HepG2 (cell line): ENCODE measurements around the gene TMBIM1. TPM values are rescaled to one million over a fixed set of nuclear protein-coding genes. Genes with fewer than 3 reads are reported as not detected.

Experiments
- ATAC-seq: fragments of 200-7000 bp; cut with Tn5 transposase; 3 replicates; pipeline ENCODE4 v1.9.1; 2020; ENCODE audit warnings: mild to moderate bottlenecking, moderate library complexity
- BruUV-seq: library from RNA; stranded (reverse); fragments of 400-500 nt; replicated peaks from 2 replicates; lab custom pipeline; 2021; lab: Mats Ljungman, UMichigan
- CTCF ChIA-PET: fragments of 300-600 bp; formaldehyde crosslinking; extraction: SDS; loops from one replicate; lab custom pipeline; 2021; ENCODE audit warnings: low total read pairs, inconsistent platforms, low intra/inter-chr PET ratio; lab: Yijun Ruan, JAX
- POLR2A ChIA-PET: fragments of 350-600 bp; sonication (Branson Sonifier 250); formaldehyde crosslinking; loops from one replicate; lab custom pipeline; 2020; ENCODE audit warnings: antibody characterized with exemption, inconsistent platforms; lab: Yijun Ruan, JAX
- DNase-seq: peaks from one replicate; pipeline ENCODE4 v3.0.0-alpha.2; 2015; ENCODE audit warnings: low spot score
- FAIRE-seq: peaks from 3 replicates; lab custom pipeline; 2011; peaks lifted over from hg19 to GRCh38; lab: Jason Lieb, UNC
- H2AFZ ChIP-seq: one replicate; pipeline ENCODE4 v1.6.1; 2011; ENCODE audit warnings: low read length, inconsistent platforms
- H3K27ac ChIP-seq: fragments of 300-600 bp; 3 replicates; pipeline ENCODE4 v1.8.0; 2011; ENCODE audit warnings: mixed run types, mild to moderate bottlenecking, mixed read lengths, low read length, inconsistent platforms; ENCODE audit not compliant: insufficient read depth; ENCODE audit errors: extremely low read length
- H3K27me3 ChIP-seq, 2 experiments: fragments of 200-600 bp in 1 of 2; 2 replicates in 1 of 2; 3 replicates in 1 of 2; pipeline versions ENCODE4 v1.6.0 to v1.8.0; 2011; ENCODE audit warnings: low read length in 2 of 2, mild to moderate bottlenecking in 2 of 2, moderate library complexity in 2 of 2, inconsistent platforms in 1 of 2; ENCODE audit not compliant: insufficient read depth in 2 of 2, control insufficient read depth in 1 of 2
- H3K36me3 ChIP-seq, 2 experiments: fragments of 200-600 bp in 1 of 2; replicated peaks in 1 of 2; 2 replicates in 1 of 2; 3 replicates in 1 of 2; pipeline versions ENCODE4 v1.5.1 to v1.8.0; 2011; ENCODE audit warnings: low read length in 2 of 2, inconsistent platforms in 1 of 2; ENCODE audit not compliant: insufficient read depth in 2 of 2, control insufficient read depth in 1 of 2
- H3K4me1 ChIP-seq: 2 replicates; pipeline ENCODE4 v1.5.1; 2012; ENCODE audit warnings: low read length, inconsistent platforms; ENCODE audit not compliant: insufficient read depth
- H3K4me2 ChIP-seq: 2 replicates; pipeline ENCODE4 v1.6.0; 2011; ENCODE audit warnings: low read depth, low read length, inconsistent platforms
- H3K4me3 ChIP-seq, 3 experiments: fragments of 200-600 bp in 1 of 3; sonication (generic), shearing (Covaris generic) in 1 of 3; replicated peaks in 1 of 3; 2 replicates each; pipeline ENCODE4 v1.5.1; 2011 to 2016; ENCODE audit warnings: low read length in 3 of 3, inconsistent platforms in 2 of 3, low read depth in 2 of 3, mild to moderate bottlenecking in 2 of 3, control low read depth in 1 of 3, mixed read lengths in 1 of 3; ENCODE audit not compliant: insufficient read depth in 1 of 3
- H3K79me2 ChIP-seq: one replicate; pipeline ENCODE4 v1.6.1; 2011; ENCODE audit warnings: low read length, inconsistent platforms; ENCODE audit not compliant: insufficient read depth
- H3K9ac ChIP-seq: 2 replicates; pipeline ENCODE4 v1.6.0; 2011; ENCODE audit warnings: mild to moderate bottlenecking, low read depth, low read length, inconsistent platforms; ENCODE audit not compliant: insufficient read depth
- H3K9me3 ChIP-seq: 2 replicates; pipeline ENCODE4 v1.5.1; 2012; ENCODE audit warnings: mild to moderate bottlenecking, low read length
- H4K20me1 ChIP-seq: 2 replicates; pipeline ENCODE4 v1.6.0; 2011; ENCODE audit warnings: inconsistent platforms, mild to moderate bottlenecking, low read length, moderate library complexity; ENCODE audit not compliant: insufficient read depth
- E2F5 ChIP-seq: sonication (generic); formaldehyde crosslinking; conservative IDR thresholded peaks from 2 replicates; pipeline ENCODE4 v1.4.0; 2020; ENCODE audit warnings: missing genetic modification reagents
- MBNL3 ChIP-seq: fragments of 250-450 bp; sonication (Bioruptor Pico); conservative IDR thresholded peaks from 2 replicates; pipeline ENCODE4 v1.8.0; 2022; ENCODE audit warnings: mild to moderate bottlenecking, inconsistent platforms
- MTF2 ChIP-seq: sonication (generic); formaldehyde crosslinking; IDR thresholded peaks from 2 replicates; pipeline ENCODE4 v1.5.0; 2020; ENCODE audit warnings: missing genetic modification reagents, borderline replicate concordance
- PHF20 ChIP-seq: sonication (generic); formaldehyde crosslinking; IDR thresholded peaks from 2 replicates; pipeline ENCODE4 v1.5.0; 2020; ENCODE audit warnings: mild to moderate bottlenecking, missing genetic modification reagents
- SNRNP70 ChIP-seq: fragments of 200-400 bp; formaldehyde crosslinking; IDR thresholded peaks from 2 replicates; pipeline ENCODE4 v1.6.1; 2017; ENCODE audit warnings: mild to moderate bottlenecking, low read depth, low read length, moderate library complexity
- TCF7 ChIP-seq: sonication (generic); IDR thresholded peaks from 2 replicates; pipeline ENCODE4 v1.6.1; 2016; ENCODE audit warnings: antibody characterized with exemption, low read depth
- TFDP1 ChIP-seq: IDR thresholded peaks from 2 replicates; pipeline ENCODE4 v1.6.1; 2016; ENCODE audit warnings: missing compliant biosample characterization, missing genetic modification reagents, borderline replicate concordance
- XRCC5 ChIP-seq: fragments of 200-400 bp; formaldehyde crosslinking; optimal IDR thresholded peaks from 2 replicates; pipeline ENCODE3; 2017; ENCODE audit warnings: mild to moderate bottlenecking, low read length
- ZBTB8A ChIP-seq: sonication (generic); formaldehyde crosslinking; IDR thresholded peaks from 2 replicates; pipeline ENCODE4 v1.4.0; 2020; ENCODE audit warnings: mild to moderate bottlenecking, low read depth, missing genetic modification reagents, borderline replicate concordance
- ZMYM4 ChIP-seq: sonication (generic); formaldehyde crosslinking; IDR thresholded peaks from 2 replicates; pipeline ENCODE4 v1.8.1; 2023; ENCODE audit warnings: mild to moderate bottlenecking, missing genetic modification reagents
- ZNF234 ChIP-seq: sonication (generic); formaldehyde crosslinking; conservative IDR thresholded peaks from 2 replicates; pipeline ENCODE4 v1.5.1; 2020; ENCODE audit warnings: mild to moderate bottlenecking, missing genetic modification reagents
- WGBS: methylation state at CpG from one replicate; pipeline ENCODE4 v1.1.6; 2017; ENCODE audit warnings: low lambda C conversion rate; 5-methylcytosine and 5-hydroxymethylcytosine counted together
- in situ Hi-C: cut with HindIII; loops from 2 replicates; pipeline ENCODE4 v1.10.0; 2017; ENCODE audit warnings: low pct_unique_long_range_greater_than_20kb; ENCODE audit not compliant: extremely low pct_ligation_motif_present
- intact Hi-C: fragments of 100-400 bp; cut with micrococcal nuclease; formaldehyde crosslinking; loops from one replicate; pipeline ENCODE4 v1.10.0; 2022; ENCODE audit not compliant: unreplicated experiment
- polyA plus RNA-seq, 8 experiments: library from polyadenylated mRNA; depleted of rRNA in 3 of 8; stranded (reverse) in 7 of 8; unstranded in 1 of 8; fragments of >200 nt; fragmentation: Illumina TruSeq in 4 of 8; extraction: Trizol in 4 of 8; gene quantifications; 2 replicates each; pipeline versions ENCODE4 v1.2.1 to v1.2.3, GENCODE V29; 2011 to 2016; ENCODE audit warnings: low read depth in 4 of 8, missing spikeins in 1 of 8, mixed read lengths in 1 of 8; ENCODE audit not compliant: insufficient read depth in 1 of 8
- total RNA-seq, 5 experiments: library from RNA; depleted of rRNA; stranded (reverse); fragments of >200 nt; fragmentation: Illumina TruSeq; extraction: Trizol; gene quantifications; 2 replicates each; pipeline ENCODE4 v1.2.3, GENCODE V29; 2016; ENCODE audit warnings: low read depth in 1 of 5

The TMBIM1 gene
- total and polyA plus RNA-seq, 2 of the 13 experiments (the other 11 are each of a cell fraction or from before 2014, with no cell fraction given), result 127 to 139 TPM

GRCh38 chr2:218236829-218237228 lies 55.5 kb downstream of the TMBIM1 start (continued):
- TF ChIP-seq ZNF234 (CRISPR knock-in tag), result no peak
- no peak for TF ChIP-seq ZBTB8A
- no peak for TF ChIP-seq TCF7
- TF ChIP-seq TFDP1 (CRISPR knock-in tag), result no peak
- no peak for TF ChIP-seq MBNL3
- TF ChIP-seq, all 625 proteins: peak for 0

- WGBS, result 100% methylated on average over 2 of the region's 2 CpGs
- FAIRE-seq (no peak), ATAC-seq (no peak)
- H3K9me3 ChIP-seq, result no peaks in the 10 kb centered on the region
- no TSS peak for BruUV-seq
- POLR2A ChIA-PET, result no interaction called here
- no peak overlapping the region for H3K9ac ChIP-seq
- intact Hi-C loops, result no loop called here
- H3K4me1 ChIP-seq, result peaks cover 40% of the 10 kb centered on the region
- no peak for TF ChIP-seq ZMYM4
- TF ChIP-seq MTF2, result no peak
- no peak for TF ChIP-seq XRCC5
- TF ChIP-seq PHF20 (CRISPR knock-in tag), result no peak
- TF ChIP-seq SNRNP70, result no peak
- TF ChIP-seq E2F5 (CRISPR knock-in tag), result no peak
- TF ChIP-seq, all 625 proteins: peak for 0
- CTCF ChIA-PET, result no interaction called here
- H2AFZ ChIP-seq, result no peak overlapping the region
- H4K20me1 ChIP-seq, result no peaks in the 10 kb centered on the region
- H3K27ac ChIP-seq, result no peak overlapping the region
- H3K4me3 ChIP-seq, result no peak overlapping the region
- no peak overlapping the region for H3K4me2 ChIP-seq
- in situ Hi-C loops, result no loop called here
- H3K27me3 ChIP-seq, result no peaks in the 10 kb centered on the region
- DNase-seq, result no peak
- H3K79me2 ChIP-seq, result no peaks in the 10 kb centered on the region
- H3K36me3 ChIP-seq, result peaks cover 39 to 88% of the 10 kb centered on the region in 2 experiments
Measured at GRCh38 chr2:218235017-218235416, 57.3 kb downstream of the TMBIM1 start.
